Adrenal gland (tissue), 12 donors: ENCODE measurements around the gene SMIM1. TPM values are rescaled to one million over a fixed set of nuclear protein-coding genes. Genes with fewer than 3 reads are reported as not detected.

Source experiments
- DNase-seq, 7 donors: peaks; one replicate each; pipeline ENCODE4 v3.0.0-alpha.2; 2019 to 2020
- H3K27ac ChIP-seq, 5 donors: fragments of 200-600 bp; sonication (generic) in 4 of 5; 1 replicate in 3 of 5; 2 replicates in 2 of 5; pipeline versions ENCODE4 v1.5.1 to v1.8.0; 2016 to 2020; ENCODE audit warnings: mild to moderate bottlenecking in 1 of 5
- H3K27me3 ChIP-seq: fragments of 200-600 bp; 2 replicates; pipeline ENCODE4 v1.8.0; 2021
- H3K36me3 ChIP-seq, 2 donors: fragments of 200-600 bp; replicated peaks in 1 of 2; 1 replicate in 1 of 2; 2 replicates in 1 of 2; pipeline versions ENCODE4 v1.5.1 to v1.8.0; 2018 to 2022
- H3K4me1 ChIP-seq, 2 donors: fragments of 200-600 bp; replicated peaks in 1 of 2; 1 replicate in 1 of 2; 2 replicates in 1 of 2; pipeline versions ENCODE4 v1.5.1 to v1.8.0; 2018 to 2021
- H3K4me3 ChIP-seq, 4 donors: fragments of 200-600 bp; sonication (generic) in 3 of 4; one replicate each; pipeline ENCODE4 v1.5.1; 2016 to 2018
- H3K9me3 ChIP-seq, 3 donors: fragments of 200-600 bp; sonication (generic) in 1 of 3; replicated peaks in 1 of 3; 1 replicate in 2 of 3; 2 replicates in 1 of 3; pipeline versions ENCODE4 v1.5.1 to v1.8.0; 2016 to 2021
- POLR2A ChIP-seq, 2 donors: fragments of 450-650 bp; IDR thresholded peaks; one replicate each; pipeline ENCODE4 v1.6.1; 2017; ENCODE audit warnings: antibody characterized with exemption in 2 of 2, mild to moderate bottlenecking in 2 of 2, moderate library complexity in 1 of 2
- WGBS, 4 donors: extraction: QIAGEN DNeasy Blood & Tissue Kit in 2 of 4; methylation state at CpG; one replicate each; pipeline versions ENCODE4 v1.1.5 to v1.1.7; 2013 to 2017; 5-methylcytosine and 5-hydroxymethylcytosine counted together
- intact Hi-C, 2 donors: fragments of 100-400 bp; cut with DNase I; formaldehyde crosslinking; loops; one replicate each; pipeline versions ENCODE4 v1.14.1 to v1.15.0; 2022 to 2023
- polyA plus RNA-seq, 3 donors: library from polyadenylated mRNA; stranded (reverse); fragments of 200-250 nt in 2 of 3; fragments of 350-450 nt in 1 of 3; fragmentation: Illumina TruSeq in 1 of 3; extraction: RNeasy Lipid Tissue Mini Kit (QIAGEN cat#74804) in 1 of 3; gene quantifications; one replicate each; pipeline ENCODE4 v1.2.3, GENCODE V29; 2013 to 2014
- total RNA-seq, 9 donors: library from RNA; depleted of rRNA in 4 of 9; stranded (reverse); fragments of >200 nt in 4 of 9; fragments of 120-200 nt in 1 of 9; fragmentation: NEBNext Ultra II Directional in 1 of 9; extraction: Animal tissue kit (Norgen Biotek cat#: 25700) in 1 of 9; gene quantifications; one replicate each; pipeline versions ENCODE4 v1.1.0 to v1.2.4, GENCODE V29; 2013 to 2023
- TF ChIP-seq, protein P1 (sequence below), 6 experiments: fragments of 450-650 bp in 4 of 6; fragments of 200-600 bp in 2 of 6; sonication (generic) in 1 of 6; IDR thresholded peaks; 1 replicate in 5 of 6; 2 replicates in 1 of 6; pipeline versions ENCODE4 v1.5.1 to v1.8.0; 2016 to 2021; ENCODE audit warnings: antibody characterized with exemption in 6 of 6, mild to moderate bottlenecking in 2 of 6, moderate library complexity in 1 of 6
- donor health status: healthy with polysubstance abuse.
- donor health status: Bipolar disorder and iron deficiency.
- donor health status: DM: yes; HTN: yes; CAD: no.
- donor health status: DM: no; HTN: no; CAD: no.
- donor health status: DM: no; HTN: no; CAD: no.
- donor health status: DM: yes; HTN: yes; CAD: no.

SMIM1 gene
- total and polyA plus RNA-seq, 12 donors: 0.35 to 22.0 (median 7.0) TPM; not detected in 2

DNA sequence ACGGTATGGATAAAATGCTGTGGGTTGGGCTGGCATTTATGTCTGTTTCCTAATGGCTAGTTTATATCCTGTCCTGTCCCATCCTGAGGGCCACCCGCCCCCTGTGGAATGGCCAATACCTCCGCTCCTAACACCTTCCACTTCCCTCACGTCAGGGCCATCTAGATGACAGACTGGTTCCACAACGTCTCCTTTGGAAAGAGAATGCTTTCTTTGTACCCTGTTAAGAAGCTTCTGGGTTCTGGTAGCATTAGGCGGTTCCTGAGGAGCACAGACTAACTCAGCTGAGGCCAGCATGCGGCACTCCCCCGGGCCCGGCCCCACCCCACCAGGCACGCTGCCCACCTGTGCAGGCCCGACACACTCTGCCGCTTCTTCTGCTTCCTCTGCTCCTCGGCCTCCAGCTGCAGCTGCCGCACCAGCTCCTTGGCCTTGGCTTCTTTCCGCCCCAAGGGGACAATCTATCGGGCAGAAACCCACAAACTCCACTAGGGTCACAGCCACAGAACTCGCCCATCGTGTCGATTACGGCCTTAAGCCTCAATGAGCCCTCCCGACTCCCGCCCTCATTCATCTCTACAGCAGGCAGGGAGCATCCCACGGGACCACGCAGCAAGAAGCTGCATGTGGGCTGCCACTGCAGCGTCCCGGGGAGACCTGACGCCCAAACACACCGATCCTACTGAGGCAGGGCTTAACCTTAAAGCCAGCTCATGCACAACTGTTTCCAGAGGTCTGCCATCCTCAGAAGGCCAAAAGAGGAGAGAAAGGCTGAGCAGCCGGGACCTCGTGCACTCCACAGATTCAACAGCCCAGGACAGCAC, 11.3 kb downstream of the SMIM1 start:
- WGBS, 4 donors: 91 to 93% (median 93%) methylated on average over 27 to 30 of the region's 30 CpGs
- DNase-seq: peak in 1 of 7 donors; percentile 6
- H3K4me3 ChIP-seq: no peak overlapping the region
- H3K27ac ChIP-seq: no peak overlapping the region
- TF ChIP-seq, protein P1, sequence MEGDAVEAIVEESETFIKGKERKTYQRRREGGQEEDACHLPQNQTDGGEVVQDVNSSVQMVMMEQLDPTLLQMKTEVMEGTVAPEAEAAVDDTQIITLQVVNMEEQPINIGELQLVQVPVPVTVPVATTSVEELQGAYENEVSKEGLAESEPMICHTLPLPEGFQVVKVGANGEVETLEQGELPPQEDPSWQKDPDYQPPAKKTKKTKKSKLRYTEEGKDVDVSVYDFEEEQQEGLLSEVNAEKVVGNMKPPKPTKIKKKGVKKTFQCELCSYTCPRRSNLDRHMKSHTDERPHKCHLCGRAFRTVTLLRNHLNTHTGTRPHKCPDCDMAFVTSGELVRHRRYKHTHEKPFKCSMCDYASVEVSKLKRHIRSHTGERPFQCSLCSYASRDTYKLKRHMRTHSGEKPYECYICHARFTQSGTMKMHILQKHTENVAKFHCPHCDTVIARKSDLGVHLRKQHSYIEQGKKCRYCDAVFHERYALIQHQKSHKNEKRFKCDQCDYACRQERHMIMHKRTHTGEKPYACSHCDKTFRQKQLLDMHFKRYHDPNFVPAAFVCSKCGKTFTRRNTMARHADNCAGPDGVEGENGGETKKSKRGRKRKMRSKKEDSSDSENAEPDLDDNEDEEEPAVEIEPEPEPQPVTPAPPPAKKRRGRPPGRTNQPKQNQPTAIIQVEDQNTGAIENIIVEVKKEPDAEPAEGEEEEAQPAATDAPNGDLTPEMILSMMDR (IDR thresholded peaks at IDR 0.05): no peak
- no peak for TF ChIP-seq POLR2A (IDR thresholded peaks at IDR 0.05)
- intact Hi-C loops: no loop called here
- H3K4me1 ChIP-seq: peaks cover 6 to 8% of the 10 kb centered on the region in 2 donors
- H3K9me3 ChIP-seq: no peaks in the 10 kb centered on the region
- peaks cover 0 to 80% of the 10 kb centered on the region in 2 donors for H3K36me3 ChIP-seq
- no peaks in the 10 kb centered on the region for H3K27me3 ChIP-seq

DNA sequence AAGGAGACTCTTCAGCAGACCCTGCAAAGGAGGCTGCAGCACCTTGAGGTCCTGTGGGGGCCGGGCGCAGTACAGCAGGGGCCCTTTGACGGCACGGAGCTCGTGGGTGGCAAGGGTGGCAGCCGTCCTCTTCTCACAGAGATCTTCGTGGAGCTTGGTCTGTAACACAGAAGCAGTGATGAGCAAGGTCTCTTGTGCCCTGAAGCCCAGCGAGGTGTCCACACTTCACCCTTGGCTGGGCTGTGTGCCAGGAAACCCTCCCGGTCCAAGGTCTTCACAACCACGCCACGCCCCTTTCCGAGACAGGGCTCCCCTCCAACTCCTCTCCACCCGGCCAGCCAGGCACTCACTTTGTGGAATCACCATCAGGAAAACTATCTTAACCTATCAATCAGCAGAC, 12.5 kb downstream of the SMIM1 start:
- H3K4me3 ChIP-seq: no peak overlapping the region
- 47 to 84% (median 53%) methylated on average over 11 to 13 of the region's 13 CpGs for WGBS, 4 donors
- H3K9me3 ChIP-seq: no peaks in the 10 kb centered on the region
- peaks cover 0 to 69% of the 10 kb centered on the region in 2 donors for H3K36me3 ChIP-seq
- peaks cover 6 to 8% of the 10 kb centered on the region in 2 donors for H3K4me1 ChIP-seq
- TF ChIP-seq, protein P1 (IDR thresholded peaks at IDR 0.05): no peak
- TF ChIP-seq POLR2A (IDR thresholded peaks at IDR 0.05): no peak
- H3K27ac ChIP-seq: peak overlapping the region in 1 of 5 donors; percentile 10
- no peaks in the 10 kb centered on the region for H3K27me3 ChIP-seq
- peak; percentile 80 to 96 (median 92) for DNase-seq
- intact Hi-C loops: no loop called here

DNA sequence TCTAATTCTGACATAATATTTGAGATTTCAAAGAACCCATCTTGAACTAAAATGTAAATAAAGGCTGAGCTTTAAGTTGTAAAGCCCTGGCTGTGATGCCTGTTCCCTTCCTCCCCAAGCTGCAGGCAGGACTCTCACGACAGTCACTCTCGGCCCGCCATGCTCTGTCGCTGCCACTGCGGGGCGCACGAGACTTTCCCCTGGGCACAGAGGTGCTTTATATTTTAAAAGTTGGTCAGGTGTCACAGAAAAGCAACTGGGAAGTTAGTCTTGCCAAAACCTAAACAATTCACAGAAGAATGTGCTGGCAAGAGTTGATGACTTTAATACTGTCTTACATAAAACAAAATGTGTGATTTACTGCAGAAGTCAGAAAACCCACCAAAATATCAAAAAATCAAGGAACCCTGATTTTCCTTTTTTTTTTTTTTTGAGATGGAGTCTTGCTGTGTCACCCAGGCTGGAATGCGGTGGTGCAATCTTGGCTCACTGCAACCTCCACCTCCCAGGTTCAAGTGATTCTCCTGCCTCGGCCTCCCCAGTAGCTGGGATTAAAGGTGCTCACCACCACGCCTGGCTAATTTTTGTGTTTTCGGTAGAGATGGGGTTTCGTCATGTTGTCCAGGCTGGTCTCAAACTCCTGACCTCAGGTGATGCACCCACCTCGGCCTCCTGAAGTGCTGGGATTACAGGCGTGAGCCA, 13.1 kb downstream of the SMIM1 start:
- Histone ChIP-seq H3K27me3 (no peaks in the 10 kb centered on the region), H3K4me3 (no peak overlapping the region), H3K27ac (peak overlapping the region in 2 of 5 donors; percentile 10 to 27), H3K9me3 (no peaks in the 10 kb centered on the region), H3K4me1 (peaks cover 6 to 8% of the 10 kb centered on the region in 2 donors), H3K36me3 (peaks cover 0 to 64% of the 10 kb centered on the region in 2 donors)
- TF ChIP-seq, protein P1 (IDR thresholded peaks at IDR 0.05): peak; percentile 18 to 62 (median 51)
- no peak for TF ChIP-seq POLR2A (IDR thresholded peaks at IDR 0.05)
- 64 to 73% (median 71%) methylated on average over 14 of the region's 14 CpGs for WGBS, 4 donors
- intact Hi-C loops: no loop called here
- DNase-seq: peak in 5 of 7 donors; percentile 54 to 77 (median 62)
